GM13976 (cell line): Measurements from ENCODE around the gene HIF1AN.
"Not testable (repeated sequence)": the region's sequence is repeated elsewhere in the genome, so short reads cannot be mapped to it uniquely, and the experiment has no call there.

Experiments used
- DNase-seq: peaks from one replicate; pipeline ENCODE4 v3.0.0; 2012; ENCODE audit warnings: low spot score
- in situ Hi-C: fragments of 300-500 bp; cut with MboI; formaldehyde crosslinking; loops from one replicate; pipeline ENCODE4 v1.12.0; 2022; ENCODE audit warnings: low sequenced_read_pairs, mixed read lengths, inconsistent platforms; ENCODE audit not compliant: unreplicated experiment
- TF ChIP-seq, protein P1 (sequence below): IDR thresholded peaks from 2 replicates; pipeline ENCODE4 v1.5.1; 2012; ENCODE audit warnings: borderline replicate concordance, mild to moderate bottlenecking; ENCODE audit not compliant: insufficient read depth; ENCODE audit errors: extremely low read depth, missing control alignments, control extremely low read depth

Gene HIF1AN

DNA sequence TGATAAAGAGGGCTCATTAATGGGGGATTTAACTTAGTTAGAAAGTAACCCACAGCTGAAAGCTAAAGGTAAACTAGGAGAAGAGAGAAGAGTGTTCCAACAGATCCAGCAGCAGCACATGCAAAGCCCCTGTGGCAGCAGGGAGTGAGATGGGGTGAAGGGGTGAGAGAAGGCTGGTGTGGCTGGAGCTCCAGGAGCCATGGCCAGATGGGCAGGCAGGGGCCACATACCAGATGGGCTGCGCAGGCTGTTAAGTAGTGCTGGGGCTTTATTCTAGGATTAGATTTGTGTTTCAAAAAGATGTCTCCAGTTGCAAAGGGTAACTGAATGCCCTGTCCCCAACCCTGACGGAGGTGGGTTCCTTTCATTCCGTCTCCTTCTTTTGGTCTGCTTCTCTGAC lies 33.2 kb downstream of the HIF1AN start:
- in situ Hi-C loops = loop anchor here (25.0 kb wide), 1 partner anchor 168 kb away; the partner anchor contains the start of gene PAX2
- TF ChIP-seq, protein P1, sequence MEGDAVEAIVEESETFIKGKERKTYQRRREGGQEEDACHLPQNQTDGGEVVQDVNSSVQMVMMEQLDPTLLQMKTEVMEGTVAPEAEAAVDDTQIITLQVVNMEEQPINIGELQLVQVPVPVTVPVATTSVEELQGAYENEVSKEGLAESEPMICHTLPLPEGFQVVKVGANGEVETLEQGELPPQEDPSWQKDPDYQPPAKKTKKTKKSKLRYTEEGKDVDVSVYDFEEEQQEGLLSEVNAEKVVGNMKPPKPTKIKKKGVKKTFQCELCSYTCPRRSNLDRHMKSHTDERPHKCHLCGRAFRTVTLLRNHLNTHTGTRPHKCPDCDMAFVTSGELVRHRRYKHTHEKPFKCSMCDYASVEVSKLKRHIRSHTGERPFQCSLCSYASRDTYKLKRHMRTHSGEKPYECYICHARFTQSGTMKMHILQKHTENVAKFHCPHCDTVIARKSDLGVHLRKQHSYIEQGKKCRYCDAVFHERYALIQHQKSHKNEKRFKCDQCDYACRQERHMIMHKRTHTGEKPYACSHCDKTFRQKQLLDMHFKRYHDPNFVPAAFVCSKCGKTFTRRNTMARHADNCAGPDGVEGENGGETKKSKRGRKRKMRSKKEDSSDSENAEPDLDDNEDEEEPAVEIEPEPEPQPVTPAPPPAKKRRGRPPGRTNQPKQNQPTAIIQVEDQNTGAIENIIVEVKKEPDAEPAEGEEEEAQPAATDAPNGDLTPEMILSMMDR = no peak
- no peak for DNase-seq

DNA sequence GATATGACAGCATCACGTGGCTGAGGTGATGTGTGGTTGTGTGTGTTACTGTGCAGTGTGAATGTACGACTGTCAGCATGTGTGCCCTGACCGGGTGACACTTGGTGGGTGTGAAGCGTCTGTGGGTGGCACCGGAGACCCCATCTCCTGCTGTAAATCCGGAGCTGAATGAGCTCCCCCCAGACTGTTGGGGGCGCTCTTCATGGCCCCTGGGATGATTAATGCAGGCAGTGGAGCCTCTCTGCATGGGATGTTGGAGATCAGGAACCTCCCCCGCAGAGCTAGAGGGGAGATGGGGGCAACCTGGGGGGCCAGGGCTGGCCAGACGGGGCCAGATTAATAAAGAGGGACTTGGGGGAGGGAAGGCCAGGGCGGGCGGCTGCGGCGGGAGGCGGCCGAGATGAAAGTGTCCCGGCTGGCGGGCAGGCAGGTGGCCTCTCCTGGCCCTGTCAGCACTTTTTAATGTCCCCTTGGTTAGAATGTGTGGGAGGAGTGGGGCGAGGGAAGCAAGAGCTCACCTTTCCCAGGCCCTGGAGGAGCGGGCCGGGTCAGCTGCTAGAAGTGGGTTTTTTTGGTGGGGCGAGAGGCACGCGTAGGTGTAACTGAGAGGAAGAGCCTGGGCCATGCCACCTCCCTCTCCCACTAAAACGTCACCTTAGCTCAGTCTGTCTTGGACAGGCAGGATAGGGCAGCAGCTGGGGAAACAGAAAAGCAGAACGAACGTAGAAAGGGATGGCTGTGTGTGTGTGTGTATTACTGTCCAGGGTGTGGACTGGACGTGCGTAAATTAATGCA lies 34.1 kb downstream of the HIF1AN start:
- DNase-seq = no peak
- TF ChIP-seq, protein P1 = peak; percentile 21
- in situ Hi-C loops = loop anchor here (25.0 kb wide), 1 partner anchor 167 kb away; the partner anchor contains the start of gene PAX2

DNA sequence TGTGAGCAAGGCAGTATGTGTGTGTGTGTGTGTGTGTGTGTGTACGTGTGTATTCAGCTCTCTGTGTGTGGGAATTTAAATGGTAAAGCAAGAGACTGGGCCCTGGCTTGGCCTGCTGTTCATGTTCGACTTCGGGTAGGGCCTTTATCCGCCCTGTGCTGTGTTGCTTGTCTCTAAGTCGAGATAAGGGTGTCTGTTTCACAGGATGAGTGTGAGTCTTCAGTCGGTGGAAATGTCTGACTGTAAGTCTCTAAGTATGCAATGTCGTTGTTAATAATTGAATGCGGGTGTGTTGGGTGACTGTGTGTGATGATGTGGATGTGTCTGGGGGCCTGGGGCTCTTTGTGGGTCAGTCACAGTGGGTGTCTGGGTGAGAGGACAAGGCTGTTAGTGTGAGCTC lies 34.8 kb downstream of the HIF1AN start:
- in situ Hi-C loops = loop anchor here (25.0 kb wide), 1 partner anchor 167 kb away; the partner anchor contains the start of gene PAX2

GRCh38 chr10:100571084-100571856 lies 35.5 kb downstream of the HIF1AN start:
- TF ChIP-seq, protein P1 = no peak
- in situ Hi-C loops = loop anchor here (25.0 kb wide), 1 partner anchor 166 kb away; the partner anchor contains the start of gene PAX2
- no peak for DNase-seq

More for the DNA sequence above, 34.8 kb downstream of the HIF1AN start:
- no peak for DNase-seq
- TF ChIP-seq, protein P1 = no peak

- DNase-seq, in situ Hi-C loops: not testable (repeated sequence)
Observed at GRCh38 chr10:100575146-100575545, 39.4 kb downstream of the HIF1AN start.

DNA sequence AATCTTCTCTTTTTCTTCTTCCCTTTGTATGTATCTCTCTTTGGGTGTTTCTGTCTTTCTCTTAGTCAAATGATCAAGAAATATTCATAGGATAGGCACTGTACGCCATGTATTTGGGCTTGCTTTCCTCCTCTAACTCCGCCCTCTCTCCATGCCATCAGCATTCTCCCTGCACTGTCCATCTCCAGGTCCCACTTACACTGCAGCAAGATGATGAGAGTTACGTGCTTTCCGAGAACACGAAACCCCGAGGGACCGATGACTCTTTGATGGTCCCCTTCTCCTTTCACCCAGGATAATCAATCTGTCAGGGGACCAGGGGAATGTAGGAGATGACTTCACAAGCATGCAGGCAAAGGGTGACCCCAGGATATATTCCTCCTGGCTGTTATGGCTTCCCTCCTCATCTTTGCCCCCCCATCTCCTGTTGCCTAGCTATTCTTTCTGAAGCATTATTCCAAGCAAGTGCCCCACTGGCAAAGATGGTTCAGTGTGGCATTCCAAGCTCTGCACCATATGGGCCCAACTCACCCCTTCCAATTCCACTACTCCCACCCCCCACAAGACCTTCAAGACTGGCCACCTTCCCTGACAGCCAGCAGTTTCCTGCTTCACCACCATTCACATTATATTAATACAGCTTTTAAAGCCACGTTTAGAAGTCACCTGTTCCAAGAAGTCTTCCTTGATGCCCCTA lies 40.0 kb downstream of the HIF1AN start:
- in situ Hi-C loops = no loop called here
- TF ChIP-seq, protein P1 = no peak
- no peak for DNase-seq

DNA sequence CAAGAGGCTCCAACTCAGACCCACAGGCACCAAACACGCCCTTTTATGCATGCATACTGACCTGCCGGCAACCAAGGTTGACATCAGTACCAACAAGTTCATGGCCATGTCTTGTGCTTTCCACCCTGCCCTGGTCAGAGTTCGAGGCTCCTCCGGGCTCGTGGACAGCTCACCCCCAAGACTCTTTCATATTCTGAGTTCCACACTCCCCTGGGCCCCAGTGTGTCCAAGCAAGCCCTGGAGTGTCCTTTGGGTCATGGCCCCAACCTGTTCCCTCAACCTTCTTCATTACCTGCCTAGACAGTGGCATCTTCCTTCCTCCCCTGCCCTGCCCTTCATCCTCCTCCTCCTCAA lies 40.5 kb downstream of the HIF1AN start:
- in situ Hi-C loops = no loop called here
- TF ChIP-seq, protein P1 = no peak
- no peak for DNase-seq
